Stromal cell of bone marrow (primary cell): Measurements from ENCODE around the gene PBX1.

Experiments used
- DNase-seq: peaks from one replicate; pipeline ENCODE4 v3.0.0-alpha.2; 2012; ENCODE audit warnings: low read depth

Gene PBX1

GRCh38 chr1:164670026-164670425 lies 111.0 kb downstream of the PBX1 start:
- DNase-seq: no peak

- no peak for DNase-seq
Observed at GRCh38 chr1:164670786-164671185, 111.8 kb downstream of the PBX1 start.

- no peak for DNase-seq
Observed at GRCh38 chr1:164671323-164671965, 112.5 kb downstream of the PBX1 start.

- DNase-seq: no peak
Observed at GRCh38 chr1:164671966-164672571, 113.1 kb downstream of the PBX1 start.

- DNase-seq: no peak
Observed at GRCh38 chr1:164672588-164672987, 113.6 kb downstream of the PBX1 start.

GRCh38 chr1:164673584-164674214 lies 114.7 kb downstream of the PBX1 start:
- no peak for DNase-seq

- DNase-seq: no peak
Observed at GRCh38 chr1:164675342-164675904, 116.4 kb downstream of the PBX1 start.

- no peak for DNase-seq
Observed at GRCh38 chr1:164678136-164678700, 119.2 kb downstream of the PBX1 start.

GRCh38 chr1:164682570-164682969 lies 123.6 kb downstream of the PBX1 start:
- DNase-seq: no peak

GRCh38 chr1:164683235-164683634 lies 124.3 kb downstream of the PBX1 start:
- DNase-seq: no peak

GRCh38 chr1:164685266-164686035 lies 126.5 kb downstream of the PBX1 start:
- DNase-seq: no peak

GRCh38 chr1:164687777-164688176 lies 128.8 kb downstream of the PBX1 start:
- DNase-seq: no peak

- DNase-seq: no peak
Observed at GRCh38 chr1:164688791-164689190, 129.8 kb downstream of the PBX1 start.

- DNase-seq: no peak
Observed at GRCh38 chr1:164689672-164690511, 130.9 kb downstream of the PBX1 start.

GRCh38 chr1:164692420-164692819 lies 133.4 kb downstream of the PBX1 start:
- no peak for DNase-seq

GRCh38 chr1:164693564-164694359 lies 134.8 kb downstream of the PBX1 start:
- DNase-seq: no peak

GRCh38 chr1:164694505-164694904 lies 135.5 kb downstream of the PBX1 start:
- no peak for DNase-seq

GRCh38 chr1:164695956-164696665 lies 137.1 kb downstream of the PBX1 start:
- no peak for DNase-seq

GRCh38 chr1:164699815-164700491 lies 141.0 kb downstream of the PBX1 start:
- DNase-seq: no peak
